ENCODE results near the gene ZNF516.

The ZNF516 gene

DNA sequence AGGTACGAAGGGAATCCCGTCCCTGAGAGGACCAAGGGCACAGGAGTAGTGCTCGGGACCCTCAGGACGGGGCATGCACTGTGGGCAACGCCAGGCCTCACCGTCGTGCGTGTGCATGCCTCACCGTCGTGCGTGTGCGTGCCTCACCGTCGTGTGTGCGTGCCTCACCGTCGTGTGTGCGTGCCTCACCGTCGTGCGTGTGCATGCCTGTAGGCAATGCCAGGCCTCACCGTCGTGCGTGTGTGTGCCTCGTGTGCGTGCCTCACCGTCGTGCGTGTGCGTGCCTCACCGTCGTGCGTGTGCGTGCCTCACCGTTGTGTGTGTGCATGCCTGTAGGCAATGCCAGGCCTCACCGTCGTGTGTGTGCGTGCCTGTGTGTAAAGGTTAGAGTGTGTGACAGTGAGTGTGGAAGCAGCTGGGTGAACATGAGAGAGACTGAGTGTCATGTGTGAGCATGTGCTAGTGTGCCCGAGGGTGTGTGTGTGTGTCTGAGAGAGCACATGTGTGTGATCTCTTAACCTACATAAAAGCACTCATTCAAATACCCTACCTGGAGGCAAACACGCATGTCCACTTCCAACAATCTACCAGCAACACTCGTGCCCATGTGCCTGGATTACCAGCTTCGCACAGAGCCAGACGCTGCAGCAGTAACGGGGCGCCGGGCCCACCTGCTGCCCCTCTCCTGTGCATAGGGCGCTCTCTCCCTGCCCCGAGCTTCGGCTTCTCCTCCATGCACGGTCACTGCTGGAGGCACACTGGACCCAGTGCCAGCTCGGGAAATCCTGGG is 36.3 kb downstream of the ZNF516 start:
- TF ChIP-seq ZNF211 (tag by site-specific recombination; IDR thresholded peaks at IDR 0.05; ENCODE audit: low read depth) (no peak), ZNF791 (tag by site-specific recombination; IDR thresholded peaks at IDR 0.05) (no peak), ZNF114 (tag by site-specific recombination; IDR thresholded peaks at IDR 0.05) (no peak)
- TF ChIP-seq, protein P1, sequence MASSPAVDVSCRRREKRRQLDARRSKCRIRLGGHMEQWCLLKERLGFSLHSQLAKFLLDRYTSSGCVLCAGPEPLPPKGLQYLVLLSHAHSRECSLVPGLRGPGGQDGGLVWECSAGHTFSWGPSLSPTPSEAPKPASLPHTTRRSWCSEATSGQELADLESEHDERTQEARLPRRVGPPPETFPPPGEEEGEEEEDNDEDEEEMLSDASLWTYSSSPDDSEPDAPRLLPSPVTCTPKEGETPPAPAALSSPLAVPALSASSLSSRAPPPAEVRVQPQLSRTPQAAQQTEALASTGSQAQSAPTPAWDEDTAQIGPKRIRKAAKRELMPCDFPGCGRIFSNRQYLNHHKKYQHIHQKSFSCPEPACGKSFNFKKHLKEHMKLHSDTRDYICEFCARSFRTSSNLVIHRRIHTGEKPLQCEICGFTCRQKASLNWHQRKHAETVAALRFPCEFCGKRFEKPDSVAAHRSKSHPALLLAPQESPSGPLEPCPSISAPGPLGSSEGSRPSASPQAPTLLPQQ (tag by site-specific recombination; IDR thresholded peaks at IDR 0.05) = 0 out of 2 replicates have a peak, but pooled peaks have one; percentile 17
- TF ChIP-seq, protein P2, sequence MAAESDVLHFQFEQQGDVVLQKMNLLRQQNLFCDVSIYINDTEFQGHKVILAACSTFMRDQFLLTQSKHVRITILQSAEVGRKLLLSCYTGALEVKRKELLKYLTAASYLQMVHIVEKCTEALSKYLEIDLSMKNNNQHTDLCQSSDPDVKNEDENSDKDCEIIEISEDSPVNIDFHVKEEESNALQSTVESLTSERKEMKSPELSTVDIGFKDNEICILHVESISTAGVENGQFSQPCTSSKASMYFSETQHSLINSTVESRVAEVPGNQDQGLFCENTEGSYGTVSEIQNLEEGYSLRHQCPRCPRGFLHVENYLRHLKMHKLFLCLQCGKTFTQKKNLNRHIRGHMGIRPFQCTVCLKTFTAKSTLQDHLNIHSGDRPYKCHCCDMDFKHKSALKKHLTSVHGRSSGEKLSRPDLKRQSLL (tag by site-specific recombination; IDR thresholded peaks at IDR 0.05) = no peak
- Histone ChIP-seq H3K36me3 (ENCODE audit: control insufficient read depth in 2 of 2, insufficient read depth in 1 of 2, low read length in 2 of 2) (peaks cover 0 to 17% of the 10 kb centered on the region in 2 experiments; a peak in 2 of 3 replicates), H3K4me1 (ENCODE audit: control insufficient read depth, insufficient read depth, low read length) (peaks cover 29% of the 10 kb centered on the region), H3K27ac (ENCODE audit: extremely low read depth, low read depth, low read length) (no peak overlapping the region), H3K9me3 (ENCODE audit: control insufficient read depth, insufficient read depth, low read depth, low read length) (no peaks in the 10 kb centered on the region), H3K4me3 (ENCODE audit: low read depth, low read length) (no peak overlapping the region)
- POLR2A ChIA-PET = no interaction called here
- CTCF ChIA-PET = interaction anchor here (0.6 to 1.0 kb wide), 4 partner anchors 33 to 200 kb away, joined by 3 to 4 read pairs (median 3); no protein-coding TSS in a partner anchor

DNA sequence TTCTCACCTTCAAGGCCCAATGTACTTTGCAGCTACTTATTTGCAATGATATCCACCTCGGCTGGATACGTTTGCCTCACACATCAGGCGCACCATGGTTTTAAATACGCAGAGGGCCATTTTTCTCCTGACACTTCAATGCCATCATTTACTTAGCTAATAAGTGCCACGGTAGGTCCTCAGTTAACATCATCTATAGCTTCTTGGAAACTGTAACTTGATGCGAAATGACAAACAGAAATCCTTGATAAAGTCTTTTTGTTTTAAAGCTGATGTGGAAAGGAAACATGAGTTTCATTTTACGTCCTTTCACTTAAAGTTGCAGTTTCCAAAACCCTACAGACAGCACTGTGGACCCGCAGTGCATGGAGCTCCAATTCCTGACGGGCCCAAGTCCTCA is 37.1 kb downstream of the ZNF516 start:
- TF ChIP-seq FEZF1 (tag by site-specific recombination; IDR thresholded peaks at IDR 0.05) (peak; percentile 65), ZNF350 (tag by site-specific recombination; IDR thresholded peaks at IDR 0.05) (no peak), ZFP37 (tag by site-specific recombination; IDR thresholded peaks at IDR 0.05) (no peak), ZNF664 (tag by site-specific recombination; IDR thresholded peaks at IDR 0.05) (peak; percentile 94), KLF16 (tag by site-specific recombination; IDR thresholded peaks at IDR 0.05) (no peak), ZNF214 (tag by site-specific recombination; IDR thresholded peaks at IDR 0.05; ENCODE audit: borderline replicate concordance) (no peak), SALL2 (tag by site-specific recombination; IDR thresholded peaks at IDR 0.05; ENCODE audit: borderline replicate concordance) (no peak), ZNF223 (tag by site-specific recombination; IDR thresholded peaks at IDR 0.05) (no peak), ZNF473 (tag by site-specific recombination; IDR thresholded peaks at IDR 0.05) (no peak)
- TF ChIP-seq, protein P3, sequence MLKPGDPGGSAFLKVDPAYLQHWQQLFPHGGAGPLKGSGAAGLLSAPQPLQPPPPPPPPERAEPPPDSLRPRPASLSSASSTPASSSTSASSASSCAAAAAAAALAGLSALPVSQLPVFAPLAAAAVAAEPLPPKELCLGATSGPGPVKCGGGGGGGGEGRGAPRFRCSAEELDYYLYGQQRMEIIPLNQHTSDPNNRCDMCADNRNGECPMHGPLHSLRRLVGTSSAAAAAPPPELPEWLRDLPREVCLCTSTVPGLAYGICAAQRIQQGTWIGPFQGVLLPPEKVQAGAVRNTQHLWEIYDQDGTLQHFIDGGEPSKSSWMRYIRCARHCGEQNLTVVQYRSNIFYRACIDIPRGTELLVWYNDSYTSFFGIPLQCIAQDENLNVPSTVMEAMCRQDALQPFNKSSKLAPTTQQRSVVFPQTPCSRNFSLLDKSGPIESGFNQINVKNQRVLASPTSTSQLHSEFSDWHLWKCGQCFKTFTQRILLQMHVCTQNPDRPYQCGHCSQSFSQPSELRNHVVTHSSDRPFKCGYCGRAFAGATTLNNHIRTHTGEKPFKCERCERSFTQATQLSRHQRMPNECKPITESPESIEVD (tag by site-specific recombination; IDR thresholded peaks at IDR 0.05) = peak; percentile 53; the same call in 1 of the 2 replicates
- TF ChIP-seq, protein P4, sequence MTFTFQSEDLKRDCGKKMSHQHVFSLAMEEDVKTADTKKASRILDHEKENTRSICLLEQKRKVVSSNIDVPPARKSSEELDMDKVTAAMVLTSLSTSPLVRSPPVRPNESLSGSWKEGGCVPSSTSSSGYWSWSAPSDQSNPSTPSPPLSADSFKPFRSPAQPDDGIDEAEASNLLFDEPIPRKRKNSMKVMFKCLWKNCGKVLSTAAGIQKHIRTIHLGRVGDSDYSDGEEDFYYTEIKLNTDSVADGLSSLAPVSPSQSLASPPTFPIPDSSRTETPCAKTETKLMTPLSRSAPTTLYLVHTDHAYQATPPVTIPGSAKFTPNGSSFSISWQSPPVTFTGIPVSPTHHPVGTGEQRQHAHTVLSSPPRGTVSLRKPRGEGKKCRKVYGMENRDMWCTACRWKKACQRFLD (tag by site-specific recombination; IDR thresholded peaks at IDR 0.05) = no peak
- TF ChIP-seq, protein P5, sequence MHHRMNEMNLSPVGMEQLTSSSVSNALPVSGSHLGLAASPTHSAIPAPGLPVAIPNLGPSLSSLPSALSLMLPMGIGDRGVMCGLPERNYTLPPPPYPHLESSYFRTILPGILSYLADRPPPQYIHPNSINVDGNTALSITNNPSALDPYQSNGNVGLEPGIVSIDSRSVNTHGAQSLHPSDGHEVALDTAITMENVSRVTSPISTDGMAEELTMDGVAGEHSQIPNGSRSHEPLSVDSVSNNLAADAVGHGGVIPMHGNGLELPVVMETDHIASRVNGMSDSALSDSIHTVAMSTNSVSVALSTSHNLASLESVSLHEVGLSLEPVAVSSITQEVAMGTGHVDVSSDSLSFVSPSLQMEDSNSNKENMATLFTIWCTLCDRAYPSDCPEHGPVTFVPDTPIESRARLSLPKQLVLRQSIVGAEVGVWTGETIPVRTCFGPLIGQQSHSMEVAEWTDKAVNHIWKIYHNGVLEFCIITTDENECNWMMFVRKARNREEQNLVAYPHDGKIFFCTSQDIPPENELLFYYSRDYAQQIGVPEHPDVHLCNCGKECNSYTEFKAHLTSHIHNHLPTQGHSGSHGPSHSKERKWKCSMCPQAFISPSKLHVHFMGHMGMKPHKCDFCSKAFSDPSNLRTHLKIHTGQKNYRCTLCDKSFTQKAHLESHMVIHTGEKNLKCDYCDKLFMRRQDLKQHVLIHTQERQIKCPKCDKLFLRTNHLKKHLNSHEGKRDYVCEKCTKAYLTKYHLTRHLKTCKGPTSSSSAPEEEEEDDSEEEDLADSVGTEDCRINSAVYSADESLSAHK (tag by site-specific recombination; IDR thresholded peaks at IDR 0.05) = peak; percentile 75
- TF ChIP-seq, protein P6, sequence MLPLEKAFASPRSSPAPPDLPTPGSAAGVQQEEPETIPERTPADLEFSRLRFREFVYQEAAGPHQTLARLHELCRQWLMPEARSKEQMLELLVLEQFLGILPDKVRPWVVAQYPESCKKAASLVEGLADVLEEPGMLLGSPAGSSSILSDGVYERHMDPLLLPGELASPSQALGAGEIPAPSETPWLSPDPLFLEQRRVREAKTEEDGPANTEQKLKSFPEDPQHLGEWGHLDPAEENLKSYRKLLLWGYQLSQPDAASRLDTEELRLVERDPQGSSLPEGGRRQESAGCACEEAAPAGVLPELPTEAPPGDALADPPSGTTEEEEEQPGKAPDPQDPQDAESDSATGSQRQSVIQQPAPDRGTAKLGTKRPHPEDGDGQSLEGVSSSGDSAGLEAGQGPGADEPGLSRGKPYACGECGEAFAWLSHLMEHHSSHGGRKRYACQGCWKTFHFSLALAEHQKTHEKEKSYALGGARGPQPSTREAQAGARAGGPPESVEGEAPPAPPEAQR (tag by site-specific recombination; IDR thresholded peaks at IDR 0.05) = no peak
- TF ChIP-seq, protein P7, sequence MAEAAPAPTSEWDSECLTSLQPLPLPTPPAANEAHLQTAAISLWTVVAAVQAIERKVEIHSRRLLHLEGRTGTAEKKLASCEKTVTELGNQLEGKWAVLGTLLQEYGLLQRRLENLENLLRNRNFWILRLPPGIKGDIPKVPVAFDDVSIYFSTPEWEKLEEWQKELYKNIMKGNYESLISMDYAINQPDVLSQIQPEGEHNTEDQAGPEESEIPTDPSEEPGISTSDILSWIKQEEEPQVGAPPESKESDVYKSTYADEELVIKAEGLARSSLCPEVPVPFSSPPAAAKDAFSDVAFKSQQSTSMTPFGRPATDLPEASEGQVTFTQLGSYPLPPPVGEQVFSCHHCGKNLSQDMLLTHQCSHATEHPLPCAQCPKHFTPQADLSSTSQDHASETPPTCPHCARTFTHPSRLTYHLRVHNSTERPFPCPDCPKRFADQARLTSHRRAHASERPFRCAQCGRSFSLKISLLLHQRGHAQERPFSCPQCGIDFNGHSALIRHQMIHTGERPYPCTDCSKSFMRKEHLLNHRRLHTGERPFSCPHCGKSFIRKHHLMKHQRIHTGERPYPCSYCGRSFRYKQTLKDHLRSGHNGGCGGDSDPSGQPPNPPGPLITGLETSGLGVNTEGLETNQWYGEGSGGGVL (tag by site-specific recombination; IDR thresholded peaks at IDR 0.05) = no peak
- peaks cover 0 to 17% of the 10 kb centered on the region in 2 experiments; a peak in 2 of 3 replicates for H3K36me3 ChIP-seq (ENCODE audit: control insufficient read depth in 2 of 2, insufficient read depth in 1 of 2, low read length in 2 of 2)
- H3K4me1 ChIP-seq (ENCODE audit: control insufficient read depth, insufficient read depth, low read length) = peaks cover 37% of the 10 kb centered on the region
- H3K27ac ChIP-seq (ENCODE audit: extremely low read depth, low read depth, low read length) = no peak overlapping the region
- H3K9me3 ChIP-seq (ENCODE audit: control insufficient read depth, insufficient read depth, low read depth, low read length) = no peaks in the 10 kb centered on the region
- ChIA-PET CTCF (interaction anchor here (0.6 to 1.2 kb wide), 5 partner anchors 16 to 200 kb away, joined by 3 to 6 read pairs (median 3); no protein-coding TSS in a partner anchor), POLR2A (no interaction called here)
- no peak overlapping the region for H3K4me3 ChIP-seq (ENCODE audit: low read depth, low read length)

All from HEK293 (cell line).